Measurements from ENCODE around the gene GTF3C4.

DNA sequence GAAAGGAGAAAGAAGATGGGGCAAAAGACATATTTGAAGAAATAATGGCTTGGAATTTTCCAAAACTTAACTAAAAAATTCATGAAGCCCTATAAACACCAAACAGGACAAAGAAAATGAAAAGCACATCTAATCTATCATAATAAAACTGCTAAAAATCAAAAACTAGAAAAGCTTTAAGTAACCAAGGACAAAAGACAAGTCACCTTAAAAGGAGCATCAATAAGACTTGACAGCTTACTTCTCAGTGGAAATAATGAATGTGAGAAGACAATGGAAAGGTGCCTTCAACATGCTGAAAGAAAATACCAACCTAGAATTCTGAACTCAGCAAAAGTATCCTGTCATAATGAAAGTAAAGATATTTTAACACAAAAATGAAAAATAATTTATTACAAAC lies 27.0 kb downstream of the GTF3C4 start:
- TF ChIP-seq, protein P1, sequence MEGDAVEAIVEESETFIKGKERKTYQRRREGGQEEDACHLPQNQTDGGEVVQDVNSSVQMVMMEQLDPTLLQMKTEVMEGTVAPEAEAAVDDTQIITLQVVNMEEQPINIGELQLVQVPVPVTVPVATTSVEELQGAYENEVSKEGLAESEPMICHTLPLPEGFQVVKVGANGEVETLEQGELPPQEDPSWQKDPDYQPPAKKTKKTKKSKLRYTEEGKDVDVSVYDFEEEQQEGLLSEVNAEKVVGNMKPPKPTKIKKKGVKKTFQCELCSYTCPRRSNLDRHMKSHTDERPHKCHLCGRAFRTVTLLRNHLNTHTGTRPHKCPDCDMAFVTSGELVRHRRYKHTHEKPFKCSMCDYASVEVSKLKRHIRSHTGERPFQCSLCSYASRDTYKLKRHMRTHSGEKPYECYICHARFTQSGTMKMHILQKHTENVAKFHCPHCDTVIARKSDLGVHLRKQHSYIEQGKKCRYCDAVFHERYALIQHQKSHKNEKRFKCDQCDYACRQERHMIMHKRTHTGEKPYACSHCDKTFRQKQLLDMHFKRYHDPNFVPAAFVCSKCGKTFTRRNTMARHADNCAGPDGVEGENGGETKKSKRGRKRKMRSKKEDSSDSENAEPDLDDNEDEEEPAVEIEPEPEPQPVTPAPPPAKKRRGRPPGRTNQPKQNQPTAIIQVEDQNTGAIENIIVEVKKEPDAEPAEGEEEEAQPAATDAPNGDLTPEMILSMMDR (IDR thresholded peaks at IDR 0.05) = no peak
- TF ChIP-seq HEYL (CRISPR knock-in tag; IDR thresholded peaks at IDR 0.05) (no peak), SMC3 (IDR thresholded peaks at IDR 0.05) (no peak), POLR2A (IDR thresholded peaks at IDR 0.05; ENCODE audit: low read length) (no peak)
- TF ChIP-seq, protein P2, sequence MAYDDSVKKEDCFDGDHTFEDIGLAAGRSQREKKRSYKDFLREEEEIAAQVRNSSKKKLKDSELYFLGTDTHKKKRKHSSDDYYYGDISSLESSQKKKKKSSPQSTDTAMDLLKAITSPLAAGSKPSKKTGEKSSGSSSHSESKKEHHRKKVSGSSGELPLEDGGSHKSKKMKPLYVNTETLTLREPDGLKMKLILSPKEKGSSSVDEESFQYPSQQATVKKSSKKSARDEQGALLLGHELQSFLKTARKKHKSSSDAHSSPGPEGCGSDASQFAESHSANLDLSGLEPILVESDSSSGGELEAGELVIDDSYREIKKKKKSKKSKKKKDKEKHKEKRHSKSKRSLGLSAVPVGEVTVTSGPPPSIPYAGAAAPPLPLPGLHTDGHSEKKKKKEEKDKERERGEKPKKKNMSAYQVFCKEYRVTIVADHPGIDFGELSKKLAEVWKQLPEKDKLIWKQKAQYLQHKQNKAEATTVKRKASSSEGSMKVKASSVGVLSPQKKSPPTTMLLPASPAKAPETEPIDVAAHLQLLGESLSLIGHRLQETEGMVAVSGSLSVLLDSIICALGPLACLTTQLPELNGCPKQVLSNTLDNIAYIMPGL (CRISPR knock-in tag; IDR thresholded peaks at IDR 0.05; ENCODE audit: borderline replicate concordance) = no peak
- TF ChIP-seq, protein P3, sequence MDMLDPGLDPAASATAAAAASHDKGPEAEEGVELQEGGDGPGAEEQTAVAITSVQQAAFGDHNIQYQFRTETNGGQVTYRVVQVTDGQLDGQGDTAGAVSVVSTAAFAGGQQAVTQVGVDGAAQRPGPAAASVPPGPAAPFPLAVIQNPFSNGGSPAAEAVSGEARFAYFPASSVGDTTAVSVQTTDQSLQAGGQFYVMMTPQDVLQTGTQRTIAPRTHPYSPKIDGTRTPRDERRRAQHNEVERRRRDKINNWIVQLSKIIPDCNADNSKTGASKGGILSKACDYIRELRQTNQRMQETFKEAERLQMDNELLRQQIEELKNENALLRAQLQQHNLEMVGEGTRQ (IDR thresholded peaks at IDR 0.05) = no peak
- TF ChIP-seq, protein P4, sequence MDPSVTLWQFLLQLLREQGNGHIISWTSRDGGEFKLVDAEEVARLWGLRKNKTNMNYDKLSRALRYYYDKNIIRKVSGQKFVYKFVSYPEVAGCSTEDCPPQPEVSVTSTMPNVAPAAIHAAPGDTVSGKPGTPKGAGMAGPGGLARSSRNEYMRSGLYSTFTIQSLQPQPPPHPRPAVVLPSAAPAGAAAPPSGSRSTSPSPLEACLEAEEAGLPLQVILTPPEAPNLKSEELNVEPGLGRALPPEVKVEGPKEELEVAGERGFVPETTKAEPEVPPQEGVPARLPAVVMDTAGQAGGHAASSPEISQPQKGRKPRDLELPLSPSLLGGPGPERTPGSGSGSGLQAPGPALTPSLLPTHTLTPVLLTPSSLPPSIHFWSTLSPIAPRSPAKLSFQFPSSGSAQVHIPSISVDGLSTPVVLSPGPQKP (IDR thresholded peaks at IDR 0.05; ENCODE audit: low read depth, low read length) = no peak
